MM.1S (cell line): ENCODE results near the gene TRIM27.

Source experiments
- DNase-seq: peaks from one replicate; pipeline ENCODE4 v3.0.0-alpha.2; 2015
- H2AFZ ChIP-seq: fragments of 300-600 bp; sonication (generic); 2 replicates; pipeline ENCODE4 v1.6.0; 2016; ENCODE audit warnings: antibody characterized with exemption, low read length
- H3F3A ChIP-seq: fragments of 300-600 bp; sonication (generic); 2 replicates; pipeline ENCODE4 v1.6.1; 2016; ENCODE audit warnings: mild to moderate bottlenecking, antibody characterized with exemption, low read length, moderate library complexity, mixed read lengths; ENCODE audit not compliant: insufficient read depth
- H3K27ac ChIP-seq: fragments of 300-600 bp; sonication (generic); 2 replicates; pipeline ENCODE4 v1.5.1; 2016; ENCODE audit warnings: mild to moderate bottlenecking, low read length
- H3K27me3 ChIP-seq: fragments of 300-600 bp; sonication (generic); replicated peaks from 2 replicates; pipeline ENCODE4 v1.6.0; 2016; ENCODE audit warnings: low read length; ENCODE audit not compliant: insufficient read depth
- H3K36me3 ChIP-seq: fragments of 300-600 bp; sonication (generic); replicated peaks from 2 replicates; pipeline ENCODE4 v1.6.1; 2016; ENCODE audit warnings: mild to moderate bottlenecking, low read length, mixed read lengths; ENCODE audit not compliant: insufficient read depth
- H3K4me1 ChIP-seq: fragments of 300-600 bp; sonication (generic); 2 replicates; pipeline ENCODE4 v1.6.1; 2016; ENCODE audit warnings: low read length, mixed read lengths
- H3K4me2 ChIP-seq: fragments of 300-600 bp; sonication (generic); 2 replicates; pipeline ENCODE4 v1.6.0; 2016; ENCODE audit warnings: low read depth, low read length
- H3K4me3 ChIP-seq: fragments of 300-600 bp; sonication (generic); 2 replicates; pipeline ENCODE4 v1.5.1; 2016; ENCODE audit warnings: low read length, mixed read lengths
- H3K79me2 ChIP-seq: fragments of 300-600 bp; sonication (generic); 2 replicates; pipeline ENCODE4 v1.6.1; 2016; ENCODE audit warnings: mixed run types, low read length, mixed read lengths
- H3K9ac ChIP-seq: fragments of 300-600 bp; sonication (generic); 2 replicates; pipeline ENCODE4 v1.6.1; 2016; ENCODE audit warnings: low read length, mixed read lengths
- H3K9me2 ChIP-seq: fragments of 300-600 bp; sonication (generic); replicated peaks from 2 replicates; pipeline ENCODE4 v1.6.1; 2016; ENCODE audit warnings: mild to moderate bottlenecking, low read length, mixed read lengths; ENCODE audit not compliant: insufficient read depth
- H3K9me3 ChIP-seq: fragments of 300-600 bp; sonication (generic); replicated peaks from 2 replicates; pipeline ENCODE4 v1.6.1; 2016; ENCODE audit warnings: mild to moderate bottlenecking, low read length, mixed read lengths; ENCODE audit not compliant: insufficient read depth
- H4K20me1 ChIP-seq: fragments of 300-600 bp; sonication (generic); 2 replicates; pipeline ENCODE4 v1.6.1; 2016; ENCODE audit warnings: mild to moderate bottlenecking, low read length, moderate library complexity, mixed read lengths; ENCODE audit not compliant: insufficient read depth
- CTCF ChIP-seq: fragments of 300-600 bp; sonication (generic); IDR thresholded peaks from 2 replicates; pipeline ENCODE4 v1.5.1; 2016; ENCODE audit warnings: antibody characterized with exemption, low read length, mixed read lengths
- EZH2 ChIP-seq: fragments of 300-600 bp; sonication (generic); optimal IDR thresholded peaks from 2 replicates; pipeline ENCODE3; 2017; ENCODE audit warnings: low read depth, mild to moderate bottlenecking, antibody characterized with exemption, low read length, mixed read lengths
- EZH2phosphoT487 ChIP-seq: fragments of 300-600 bp; sonication (generic); IDR thresholded peaks from 2 replicates; pipeline ENCODE4 v1.6.1; 2018; ENCODE audit warnings: antibody characterized with exemption, low read length

Gene TRIM27

GRCh38 chr6:28906669-28907068, 17.1 kb downstream of the TRIM27 start:
- no peak for TF ChIP-seq EZH2
- no peak for TF ChIP-seq CTCF
- TF ChIP-seq EZH2phosphoT487, result no peak
- Histone ChIP-seq H3K36me3 (peaks cover 10% of the 10 kb centered on the region; the same call in 1 of the 2 replicates), H2AFZ (no peak overlapping the region), H4K20me1 (no peaks in the 10 kb centered on the region), H3K9ac (no peak overlapping the region), H3K9me3 (no peaks in the 10 kb centered on the region), H3K4me1 (no peaks in the 10 kb centered on the region), H3K4me2 (no peak overlapping the region), H3K27ac (no peak overlapping the region), H3F3A (0 out of 2 replicates have a peak, but pooled peaks cover 3% of the 10 kb centered on the region), H3K4me3 (no peak overlapping the region), H3K9me2 (no peaks in the 10 kb centered on the region), H3K27me3 (no peaks in the 10 kb centered on the region), H3K79me2 (no peaks in the 10 kb centered on the region)
- DNase-seq, result no peak

GRCh38 chr6:28903686-28904085, 20.1 kb downstream of the TRIM27 start:
- TF ChIP-seq EZH2phosphoT487, result no peak
- no peak for TF ChIP-seq CTCF
- H3K36me3 ChIP-seq, result peaks cover 10% of the 10 kb centered on the region; the same call in 1 of the 2 replicates

GRCh38 chr6:28901831-28902230, 22.0 kb downstream of the TRIM27 start:
- no peak overlapping the region for H2AFZ ChIP-seq
- H3K27me3 ChIP-seq, result no peaks in the 10 kb centered on the region
- no peak for DNase-seq
- H3K9me2 ChIP-seq, result no peaks in the 10 kb centered on the region
- no peak overlapping the region for H3K27ac ChIP-seq
- 0 out of 2 replicates have a peak, but pooled peaks cover 10% of the 10 kb centered on the region for H3K36me3 ChIP-seq
- H3K4me2 ChIP-seq, result no peak overlapping the region
- peaks cover 18% of the 10 kb centered on the region for H3F3A ChIP-seq
- no peak overlapping the region for H3K9ac ChIP-seq
- H3K4me3 ChIP-seq, result no peak overlapping the region
- H3K79me2 ChIP-seq, result no peaks in the 10 kb centered on the region
- TF ChIP-seq CTCF (no peak), EZH2phosphoT487 (no peak), EZH2 (no peak)
- no peaks in the 10 kb centered on the region for H3K9me3 ChIP-seq
- no peaks in the 10 kb centered on the region for H4K20me1 ChIP-seq
- H3K4me1 ChIP-seq, result no peaks in the 10 kb centered on the region

More at GRCh38 chr6:28903686-28904085, 20.1 kb downstream of the TRIM27 start:
- Histone ChIP-seq H4K20me1 (no peaks in the 10 kb centered on the region), H3K4me3 (no peak overlapping the region), H3K4me1 (no peaks in the 10 kb centered on the region), H3K9me3 (no peaks in the 10 kb centered on the region), H2AFZ (no peak overlapping the region), H3K9ac (no peak overlapping the region), H3K27ac (no peak overlapping the region), H3K27me3 (no peaks in the 10 kb centered on the region), H3F3A (peaks cover 9% of the 10 kb centered on the region; the same call in 1 of the 2 replicates), H3K79me2 (no peaks in the 10 kb centered on the region), H3K4me2 (no peak overlapping the region), H3K9me2 (no peaks in the 10 kb centered on the region)
- DNase-seq, result no peak
